H1 (cell line): ENCODE results near the gene PSD. TPM values are rescaled to one million over a fixed set of nuclear protein-coding genes. Genes with fewer than 3 reads are reported as not detected.

Experiments
- CHD2 ChIP-seq: IDR thresholded peaks from 2 replicates; pipeline ENCODE4 v1.6.1; 2012; ENCODE audit warnings: low read length, improper control_type of control experiment
- CHD7 ChIP-seq: fragments of 300-600 bp; sonication (generic); IDR thresholded peaks from 2 replicates; pipeline ENCODE4 v1.7.1; 2012; ENCODE audit warnings: low read length, moderate library complexity, mild to moderate bottlenecking, inconsistent platforms; ENCODE audit not compliant: insufficient replicate concordance
- CREB1 ChIP-seq: IDR thresholded peaks from 2 replicates; pipeline ENCODE4 v1.6.1; 2012; ENCODE audit warnings: inconsistent platforms
- CTBP2 ChIP-seq: IDR thresholded peaks from 2 replicates; pipeline ENCODE4 v1.7.0; 2011; ENCODE audit warnings: borderline replicate concordance, mild to moderate bottlenecking, moderate library complexity, mixed read lengths, low read length; ENCODE audit not compliant: insufficient read depth, insufficient read length
- EZH2 ChIP-seq: fragments of 200-600 bp; sonication (generic); IDR thresholded peaks from 2 replicates; pipeline ENCODE4 v1.7.1; 2012; ENCODE audit warnings: low read depth, mild to moderate bottlenecking, moderate library complexity, low read length, inconsistent platforms; ENCODE audit not compliant: severe bottlenecking
- JUN ChIP-seq: IDR thresholded peaks from 2 replicates; pipeline ENCODE4 v1.6.1; 2011; ENCODE audit warnings: low read depth, mild to moderate bottlenecking, improper control_type of control experiment, low read length
- POLR2A ChIP-seq, 2 experiments: IDR thresholded peaks; 1 replicate in 1 of 2; 2 replicates in 1 of 2; pipeline ENCODE4 v1.6.1; 2011; ENCODE audit warnings: low read depth in 2 of 2, low read length in 2 of 2, mild to moderate bottlenecking in 2 of 2; ENCODE audit errors: control extremely low read depth in 1 of 2
- RBBP5 ChIP-seq: IDR thresholded peaks from 2 replicates; pipeline ENCODE4 v1.7.1; 2012; ENCODE audit warnings: low read depth, mild to moderate bottlenecking, inconsistent platforms, low read length, moderate library complexity, borderline replicate concordance
- SIRT6 ChIP-seq: IDR thresholded peaks from one replicate; pipeline ENCODE4 v1.7.1; 2012; ENCODE audit warnings: low read length, inconsistent platforms
- SIX5 ChIP-seq: IDR thresholded peaks from 2 replicates; pipeline ENCODE4 v1.6.1; 2011; ENCODE audit warnings: mild to moderate bottlenecking, low read depth, low read length
- SRF ChIP-seq: IDR thresholded peaks from 2 replicates; pipeline ENCODE4 v1.6.1; 2011; ENCODE audit warnings: mild to moderate bottlenecking, low read depth, low read length, moderate library complexity
- TAF1 ChIP-seq: IDR thresholded peaks from 2 replicates; pipeline ENCODE4 v1.6.1; 2011; ENCODE audit warnings: mild to moderate bottlenecking, low read depth, low read length
- TCF12 ChIP-seq: IDR thresholded peaks from 2 replicates; pipeline ENCODE4 v1.6.1; 2011; ENCODE audit warnings: low read depth, mild to moderate bottlenecking, low read length
- TEAD4 ChIP-seq: IDR thresholded peaks from 2 replicates; pipeline ENCODE4 v1.6.1; 2012; ENCODE audit warnings: low read depth, low read length, inconsistent platforms, mixed read lengths
- polyA plus RNA-seq, 7 experiments: library from polyadenylated mRNA; depleted of rRNA in 3 of 7; stranded (reverse) in 5 of 7; unstranded in 2 of 7; fragments of >200 nt in 5 of 7; fragments of 200-250 nt in 2 of 7; gene quantifications; 1 replicate in 5 of 7; 2 replicates in 1 of 7; 4 replicates in 1 of 7; pipeline versions ENCODE4 v1.2.1 to v1.2.3, GENCODE V29; 2011 to 2013; ENCODE audit warnings: missing spikeins in 2 of 7, mixed read lengths in 2 of 7
- total RNA-seq: library from RNA; stranded (reverse); fragmentation: NEBNext Ultra II Directional; extraction: Animal tissue kit (Norgen Biotek cat#: 25700); gene quantifications from 2 replicates; pipeline ENCODE4 v1.2.1, GENCODE V29; 2021

Gene PSD
- total and polyA plus RNA-seq, 2 of the 8 experiments (the other 6 are each of a cell fraction or from before 2014, with no cell fraction given): 5.4 to 6.0 TPM

GRCh38 chr10:102458656-102459055 lies 40.1 kb upstream of the PSD start (continued):
- TF ChIP-seq CHD7 (no peak), EZH2 (no peak), CHD2 (no peak), TEAD4 (no peak), RBBP5 (no peak), CTBP2 (no peak), TCF12 (no peak), SRF (no peak), JUN (no peak), CREB1 (no peak), SIX5 (no peak), TAF1 (no peak), SIRT6 (no peak), POLR2A (IDR thresholded peaks at IDR 0.05; ENCODE audit: control extremely low read depth in 1 of 2, low read depth in 2 of 2, low read length in 2 of 2) (no peak)
